ENCODE results near the gene HTR2A. TPM values are rescaled to one million over a fixed set of nuclear protein-coding genes. Genes with fewer than 3 reads are reported as not detected.

The HTR2A gene
- total RNA-seq, 1 donor from 2014 or later, result not detected

DNA sequence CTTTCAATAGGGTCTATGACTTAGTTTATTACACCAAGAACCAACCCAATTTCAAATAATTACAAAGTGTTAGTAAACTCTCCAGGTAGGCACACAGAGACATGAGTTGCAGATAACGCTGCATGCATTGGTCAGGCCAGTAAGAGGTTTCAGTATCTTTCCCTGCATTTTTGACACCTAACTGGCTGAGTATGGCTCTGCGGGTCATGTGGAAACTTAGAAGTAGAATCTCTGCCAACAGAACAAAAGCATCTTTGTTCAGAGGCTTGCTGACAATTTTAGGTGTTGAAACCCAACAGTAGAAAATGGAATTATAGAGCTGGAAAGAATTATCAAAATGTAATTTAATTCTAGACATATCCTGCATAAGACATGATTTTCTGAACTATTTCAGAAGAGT lies 25.3 kb downstream of the HTR2A start:
- no peak for DNase-seq (ENCODE audit: extremely low read depth, low read depth, low spot score)

DNA sequence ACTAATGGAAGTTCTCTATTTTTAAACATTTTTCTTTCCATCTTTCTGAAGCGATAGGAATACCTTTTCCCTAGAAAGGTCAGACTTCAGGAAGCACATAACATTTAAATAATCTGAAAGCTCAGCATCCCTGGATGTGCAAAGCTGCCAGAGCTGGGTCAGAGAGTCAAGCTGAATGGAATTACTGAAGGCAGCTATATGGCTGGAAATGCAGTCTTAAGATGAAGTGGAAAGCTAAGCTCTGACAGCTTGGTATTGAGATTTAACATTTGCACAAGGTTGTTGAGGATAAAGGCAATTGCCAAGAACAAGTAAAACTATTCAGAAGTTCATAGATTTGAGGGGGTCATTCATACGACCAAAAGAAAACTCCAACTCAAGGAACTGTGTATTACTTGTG lies 28.8 kb downstream of the HTR2A start:
- no peak for DNase-seq (ENCODE audit: extremely low read depth, low read depth, low spot score)

DNA sequence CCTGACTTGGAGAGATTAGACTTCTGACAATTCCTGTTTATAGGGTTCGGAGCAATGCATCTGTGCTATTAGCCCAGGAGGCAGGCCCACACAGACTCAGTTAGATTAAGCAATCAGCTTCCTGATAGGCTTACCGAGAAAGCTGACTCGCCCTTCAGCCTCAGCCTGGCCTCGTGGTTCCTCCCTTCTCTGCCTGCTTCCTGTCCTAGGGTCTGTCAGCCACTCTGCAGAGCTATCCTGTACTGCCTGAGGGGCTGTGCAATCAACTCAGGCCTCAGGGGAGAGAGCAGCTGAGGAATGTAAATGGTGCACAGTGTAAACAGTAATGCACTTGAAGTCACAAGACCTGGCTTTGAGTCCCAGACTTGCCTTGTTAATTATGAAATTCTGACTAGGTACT lies 30.7 kb downstream of the HTR2A start:
- DNase-seq (ENCODE audit: extremely low read depth, low read depth, low spot score), result no peak

DNA sequence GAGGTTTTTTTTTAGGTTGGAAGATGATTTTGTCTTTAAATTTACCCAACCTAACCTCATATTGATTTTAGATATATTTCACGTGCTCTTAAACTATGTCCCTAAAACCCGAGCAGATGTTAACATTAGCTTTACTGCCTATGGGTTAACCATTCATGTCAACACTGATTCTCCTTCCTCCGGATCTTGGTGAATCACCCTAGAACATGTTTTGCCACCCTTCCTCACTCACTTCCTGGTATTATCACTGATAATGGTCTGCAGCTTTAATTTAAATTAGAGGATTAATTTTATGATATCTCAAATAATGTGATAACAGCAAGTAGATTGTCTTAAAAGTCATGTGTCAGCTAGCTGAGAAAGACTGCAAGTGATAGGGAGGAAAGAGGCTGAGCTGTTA lies 31.9 kb downstream of the HTR2A start:
- no peak for DNase-seq (ENCODE audit: extremely low read depth, low read depth, low spot score)

DNA sequence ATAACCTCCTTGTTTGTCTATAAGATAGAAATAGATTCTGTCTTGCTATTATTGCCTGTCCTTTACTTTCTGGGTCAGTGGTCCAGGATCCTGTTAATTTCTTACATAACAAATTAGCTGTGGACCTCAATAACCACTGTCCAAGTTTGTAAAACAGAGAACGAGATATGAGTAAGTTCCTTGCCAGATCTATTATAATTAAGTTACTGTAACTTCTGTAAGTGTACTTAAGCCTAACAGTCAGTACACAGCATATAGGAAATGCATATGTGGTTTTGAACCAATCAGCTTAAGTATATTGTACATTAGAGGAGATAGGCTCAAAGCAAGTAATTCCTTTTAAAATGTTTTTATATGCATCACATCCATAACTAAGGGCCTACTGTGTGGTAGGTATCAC lies 34.9 kb downstream of the HTR2A start:
- no peak for DNase-seq (ENCODE audit: extremely low read depth, low read depth, low spot score)

DNA sequence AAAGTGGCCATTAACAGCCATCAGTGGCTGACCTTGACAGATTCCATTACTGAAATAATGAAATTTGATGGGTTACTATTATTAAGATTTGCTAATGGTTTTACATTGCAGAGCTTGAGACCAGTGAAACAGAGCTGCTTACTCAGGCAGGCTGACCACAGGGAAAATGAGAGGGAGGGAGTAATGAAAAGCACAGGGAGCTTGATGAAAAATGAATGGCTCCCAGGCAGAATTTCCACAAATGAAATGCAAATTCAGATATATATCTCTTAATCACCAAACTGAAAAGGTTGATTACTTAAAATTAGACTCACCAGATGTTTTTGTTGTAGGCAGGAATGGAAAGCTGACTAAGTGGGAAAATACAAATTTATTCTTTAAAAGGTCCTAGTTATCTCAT lies 36.1 kb downstream of the HTR2A start:
- DNase-seq (ENCODE audit: extremely low read depth, low read depth, low spot score), result no peak

DNA sequence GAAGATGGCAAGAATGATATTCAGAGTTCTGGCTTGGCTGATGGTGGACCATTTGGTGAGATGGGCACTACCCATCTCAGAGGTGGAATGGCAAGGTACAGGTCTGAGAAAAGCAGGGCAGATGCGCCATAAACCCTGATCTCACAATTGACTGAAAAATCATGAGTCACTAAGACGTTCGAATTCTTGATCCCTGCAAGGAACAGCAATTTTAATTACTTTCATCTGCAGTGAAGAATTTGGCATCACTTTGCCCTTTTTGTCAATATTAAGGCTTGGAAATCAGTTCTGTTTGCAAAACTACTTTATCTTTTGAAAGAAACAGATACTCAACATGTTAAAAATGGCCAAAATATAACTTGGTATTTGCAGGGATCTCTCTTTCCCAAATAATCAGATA lies 38.1 kb downstream of the HTR2A start:
- DNase-seq (ENCODE audit: extremely low read depth, low read depth, low spot score), result no peak

DNA sequence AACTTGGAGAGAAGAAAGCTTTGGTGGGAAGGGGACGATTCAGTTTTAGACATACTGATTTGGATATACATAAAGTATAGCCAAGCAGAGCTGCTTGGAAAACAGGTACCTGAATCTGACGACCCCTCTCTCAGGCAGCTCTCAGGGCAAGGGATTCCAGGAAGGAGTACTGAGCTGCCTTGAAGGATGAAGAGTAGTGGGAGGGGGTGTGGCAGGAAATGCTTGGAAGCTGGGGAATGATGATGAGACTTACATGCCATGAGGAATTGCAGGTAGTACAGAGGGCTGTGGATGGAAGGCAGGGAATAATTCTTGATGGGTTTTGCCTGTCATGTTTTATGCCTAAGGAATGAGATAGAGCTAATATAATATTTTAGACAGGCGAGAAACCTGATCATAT lies 38.7 kb downstream of the HTR2A start:
- no peak for DNase-seq (ENCODE audit: extremely low read depth, low read depth, low spot score)

DNA sequence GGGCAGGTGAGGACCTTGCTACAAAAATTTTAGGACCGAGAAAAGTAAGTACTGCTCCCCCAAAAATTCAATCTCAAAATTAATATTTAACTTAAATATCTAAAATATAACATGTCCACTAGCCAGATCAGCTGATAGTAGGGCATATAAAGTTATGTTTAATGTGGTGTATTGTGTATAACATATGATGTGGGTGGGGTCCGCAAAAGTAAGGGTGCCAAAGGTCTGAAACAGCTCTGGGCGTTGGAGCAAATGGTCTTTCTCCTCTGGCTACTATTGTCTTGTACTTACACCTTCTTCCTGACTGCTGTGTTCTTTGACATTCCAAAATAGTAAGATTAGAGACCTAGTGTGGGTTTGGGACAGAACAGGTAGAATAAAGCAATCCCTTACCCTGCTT lies 41.2 kb downstream of the HTR2A start:
- no peak for DNase-seq (ENCODE audit: extremely low read depth, low read depth, low spot score)

DNA sequence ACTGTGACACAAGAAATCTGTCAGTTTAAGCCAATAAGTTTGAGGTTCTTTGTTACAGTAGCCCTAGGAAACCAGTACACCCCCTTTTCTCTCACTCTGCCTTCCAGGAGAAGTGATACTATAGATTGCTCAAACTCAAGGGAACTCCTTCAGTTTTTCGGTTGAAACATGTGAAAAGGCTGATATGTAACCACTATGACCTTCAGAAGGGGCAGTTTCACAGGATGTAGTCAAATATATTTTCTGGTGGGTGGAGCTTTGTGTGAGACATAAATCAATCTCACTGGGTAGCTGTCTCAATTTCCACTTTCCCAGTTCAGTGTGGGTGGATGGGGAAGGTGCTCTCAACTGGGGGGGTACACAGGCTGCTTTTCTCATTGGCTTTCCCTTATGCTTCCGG lies 41.7 kb downstream of the HTR2A start:
- DNase-seq (ENCODE audit: extremely low read depth, low read depth, low spot score), result no peak

DNA sequence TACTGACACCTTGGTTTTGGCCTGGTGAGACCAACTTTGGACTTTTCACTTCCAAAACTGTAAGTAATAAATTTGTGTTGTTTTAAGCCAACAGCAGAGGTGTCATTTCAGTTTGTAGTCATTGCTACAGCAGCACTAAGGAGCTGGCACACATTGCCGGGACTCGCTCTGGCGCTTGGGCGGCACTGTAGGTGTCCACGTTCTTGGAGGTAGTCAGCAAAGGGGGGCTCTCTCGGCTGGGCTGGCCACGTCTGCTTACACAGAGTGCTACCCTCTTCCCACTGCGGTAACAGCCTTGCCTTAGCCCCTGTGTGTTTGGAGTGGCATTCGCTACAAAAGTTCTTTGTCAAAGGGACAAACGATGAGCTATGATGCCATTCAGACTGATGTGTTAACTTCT lies 44.7 kb downstream of the HTR2A start:
- DNase-seq (ENCODE audit: extremely low read depth, low read depth, low spot score), result no peak

DNA sequence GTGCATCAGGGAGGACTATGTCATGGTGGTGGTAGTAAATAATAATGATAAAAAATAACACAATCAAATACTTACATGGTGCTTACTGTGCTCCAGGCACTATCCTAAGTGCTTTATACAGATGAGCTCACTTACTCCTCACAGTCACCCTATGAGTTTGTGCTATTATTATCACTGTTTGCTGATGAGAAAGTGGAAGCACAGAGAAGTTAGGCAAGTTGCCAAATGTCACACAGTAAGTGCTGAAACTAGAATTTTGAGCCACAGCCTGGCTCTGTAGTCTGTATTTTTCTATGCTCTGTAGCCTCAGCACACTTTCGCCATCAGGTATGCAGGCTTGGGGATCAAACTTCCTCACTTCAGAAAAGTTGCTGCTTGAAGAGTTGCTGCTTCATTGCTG lies 46.6 kb downstream of the HTR2A start:
- no peak for DNase-seq (ENCODE audit: extremely low read depth, low read depth, low spot score)

DNA sequence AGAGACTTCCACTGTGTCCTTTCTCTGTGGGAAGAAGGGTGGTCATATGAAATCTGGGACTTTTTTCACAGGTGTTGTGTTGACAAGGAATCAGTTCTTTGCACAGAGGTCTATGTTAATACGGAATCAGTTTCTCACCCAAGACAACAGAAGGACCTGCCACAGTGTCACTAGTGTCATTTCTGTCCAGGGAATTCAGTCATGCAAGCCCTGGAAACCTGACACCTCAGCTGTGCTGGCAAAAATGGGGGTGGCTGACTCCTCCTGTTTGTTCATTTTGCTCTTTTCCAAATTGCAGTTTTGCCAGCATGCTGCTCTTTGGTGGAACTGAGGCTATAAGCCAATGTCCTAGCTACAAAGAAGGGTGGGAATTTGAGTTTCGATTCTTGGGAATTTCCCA lies 50.1 kb downstream of the HTR2A start:
- no peak for DNase-seq (ENCODE audit: extremely low read depth, low read depth, low spot score)

DNA sequence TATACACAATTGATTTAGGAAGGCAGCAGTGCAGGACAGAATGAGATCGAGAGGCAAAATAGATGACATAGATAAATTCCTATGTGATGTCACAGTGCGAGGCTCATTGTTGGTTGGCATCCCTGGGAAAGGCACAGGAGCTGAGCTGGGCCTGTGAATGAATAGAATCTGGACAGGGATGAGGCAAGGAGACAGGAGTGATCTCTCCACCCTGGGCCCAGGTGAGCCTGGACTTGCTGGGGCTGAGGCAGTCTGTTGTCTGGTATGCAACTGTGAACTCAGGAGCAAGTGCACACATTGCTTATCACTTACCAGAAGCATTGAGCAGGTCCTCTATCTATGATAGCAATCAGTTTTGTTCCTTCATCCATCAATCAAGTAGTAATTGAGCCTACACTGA lies 51.7 kb downstream of the HTR2A start:
- no peak for DNase-seq (ENCODE audit: extremely low read depth, low read depth, low spot score)

DNA sequence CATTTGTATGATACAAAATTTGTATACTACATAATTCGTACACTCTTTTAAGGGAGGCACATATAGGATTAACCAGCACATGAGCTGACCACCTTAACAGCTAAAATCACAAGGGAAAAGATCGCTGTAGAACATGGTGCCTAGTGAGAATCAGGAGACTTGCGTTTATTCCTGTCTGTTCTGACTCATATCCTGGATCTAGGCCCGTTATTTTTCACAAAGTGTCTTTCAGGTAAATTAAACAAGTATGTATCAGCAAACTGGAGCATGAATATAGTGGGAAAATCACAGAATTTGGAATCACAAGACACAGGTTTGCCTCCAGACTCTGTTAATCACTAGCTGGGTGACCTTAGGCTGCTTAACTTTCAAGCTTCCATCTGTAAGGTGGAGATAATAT lies 52.4 kb downstream of the HTR2A start:
- DNase-seq (ENCODE audit: extremely low read depth, low read depth, low spot score), result no peak

DNA sequence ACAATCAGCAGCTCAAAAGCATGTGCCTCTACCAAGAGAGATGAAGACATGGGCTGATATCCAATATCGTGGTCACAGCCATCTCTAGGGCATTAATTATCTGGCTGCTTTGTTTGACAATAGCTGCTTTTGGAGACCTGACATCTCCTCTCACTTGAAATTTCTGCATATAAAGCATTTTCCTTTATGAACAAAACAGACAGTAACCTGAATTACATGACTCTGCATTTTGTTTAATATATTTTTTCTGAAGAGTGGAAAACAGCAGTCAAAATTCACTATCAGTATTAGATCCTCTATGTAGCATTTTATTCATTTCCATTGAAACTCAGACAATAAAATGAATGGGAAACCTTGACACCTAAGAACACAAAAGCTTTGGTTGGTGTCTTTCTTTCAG lies 57.5 kb downstream of the HTR2A start:
- DNase-seq (ENCODE audit: extremely low read depth, low read depth, low spot score), result no peak

DNA sequence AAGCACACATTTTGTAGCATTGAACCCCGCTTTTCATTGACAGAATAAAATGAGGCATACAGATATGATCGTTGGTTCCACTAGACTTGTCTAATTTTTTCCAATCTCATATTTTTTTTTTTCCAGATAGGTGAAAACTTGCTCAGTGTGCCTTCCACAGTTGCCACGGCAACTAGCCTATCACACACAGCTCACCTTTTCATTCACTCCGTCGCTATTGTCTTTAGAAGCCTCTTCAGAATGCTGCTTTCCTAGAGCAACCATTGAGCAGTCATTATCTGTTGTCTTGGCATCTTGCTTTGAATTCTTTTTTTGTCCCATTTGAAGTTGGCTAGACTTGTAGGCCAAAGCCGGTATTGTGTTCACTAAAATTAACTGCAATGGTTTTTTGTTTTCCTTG lies 62.2 kb downstream of the HTR2A start:
- DNase-seq (ENCODE audit: extremely low read depth, low read depth, low spot score), result no peak

DNA sequence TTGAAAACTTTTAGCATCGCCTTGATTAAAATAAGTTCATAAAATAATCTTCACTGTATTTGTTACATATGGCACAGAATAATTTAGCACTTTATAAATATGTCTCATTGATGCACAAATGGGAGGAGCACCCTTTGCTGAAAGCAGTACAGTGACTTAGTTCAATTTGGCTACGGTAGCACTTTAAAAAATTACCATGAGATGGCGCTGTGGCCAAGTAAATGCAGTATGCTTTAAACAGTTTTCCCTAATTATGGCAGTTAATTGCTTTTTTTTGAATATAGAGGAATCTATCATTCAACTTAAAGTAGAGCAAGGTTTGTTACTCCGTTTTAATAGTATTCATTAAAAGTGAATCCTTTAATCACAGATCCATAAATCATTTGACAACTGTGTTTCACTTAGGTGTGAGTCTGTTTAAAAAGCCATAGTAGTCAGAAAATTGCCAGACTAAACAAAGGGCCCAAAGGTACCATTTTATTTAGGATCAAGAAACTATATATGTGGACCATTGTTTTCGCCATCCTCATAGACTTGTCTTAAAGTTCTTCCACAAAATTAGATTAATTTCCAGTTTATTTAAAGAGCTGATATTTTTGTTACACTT lies 65.2 kb downstream of the HTR2A start:
- DNase-seq (ENCODE audit: extremely low read depth, low read depth, low spot score), result peak; percentile 29

DNA sequence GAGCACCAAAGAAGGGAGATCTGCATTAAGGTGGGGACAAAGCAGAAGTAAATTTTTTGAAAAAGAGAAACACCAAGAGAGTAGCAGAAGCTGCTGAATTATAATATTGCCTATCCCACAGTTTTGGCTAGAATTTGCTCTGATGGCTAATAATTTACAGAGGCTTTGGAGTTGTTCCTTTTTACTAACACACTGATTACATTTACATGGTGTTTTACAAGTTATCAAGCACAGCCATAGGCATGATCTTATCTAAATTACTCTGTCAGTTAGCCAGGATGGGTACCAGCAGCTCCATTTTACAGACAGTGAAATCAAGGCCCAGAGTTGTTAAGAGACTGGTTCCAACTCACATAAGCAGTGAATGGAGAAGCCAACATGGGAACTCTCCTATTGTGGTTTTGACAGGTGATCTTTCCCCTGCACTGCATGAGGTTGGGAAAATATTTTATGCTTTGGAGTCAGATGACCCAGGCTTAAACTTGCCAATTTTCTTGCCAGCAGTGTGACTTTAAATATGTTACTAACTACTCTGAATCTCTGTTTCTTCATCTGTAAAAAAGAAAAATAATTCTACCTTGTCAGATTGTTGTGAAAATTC lies 66.3 kb downstream of the HTR2A start:
- no peak for DNase-seq (ENCODE audit: extremely low read depth, low read depth, low spot score)

DNA sequence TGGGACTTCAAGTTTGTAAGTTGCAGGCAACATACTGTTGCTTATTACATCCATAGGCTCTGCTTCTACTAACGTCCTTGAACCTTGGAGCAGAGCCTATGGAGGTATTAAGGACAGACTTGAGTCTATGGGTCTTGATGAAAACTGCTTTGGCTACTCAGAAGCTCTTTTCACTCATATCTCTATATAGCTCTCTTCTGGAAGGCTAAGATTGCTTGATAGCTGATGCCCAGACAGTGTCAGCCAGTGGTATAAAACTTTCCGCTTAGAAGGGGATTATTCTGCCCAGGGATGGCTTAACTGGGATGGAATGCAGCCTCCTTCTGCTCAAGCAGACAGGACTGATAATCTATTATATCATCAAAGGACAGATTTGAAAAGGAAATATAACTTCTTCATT lies 74.3 kb downstream of the HTR2A start:
- DNase-seq (ENCODE audit: extremely low read depth, low read depth, low spot score), result no peak

DNA sequence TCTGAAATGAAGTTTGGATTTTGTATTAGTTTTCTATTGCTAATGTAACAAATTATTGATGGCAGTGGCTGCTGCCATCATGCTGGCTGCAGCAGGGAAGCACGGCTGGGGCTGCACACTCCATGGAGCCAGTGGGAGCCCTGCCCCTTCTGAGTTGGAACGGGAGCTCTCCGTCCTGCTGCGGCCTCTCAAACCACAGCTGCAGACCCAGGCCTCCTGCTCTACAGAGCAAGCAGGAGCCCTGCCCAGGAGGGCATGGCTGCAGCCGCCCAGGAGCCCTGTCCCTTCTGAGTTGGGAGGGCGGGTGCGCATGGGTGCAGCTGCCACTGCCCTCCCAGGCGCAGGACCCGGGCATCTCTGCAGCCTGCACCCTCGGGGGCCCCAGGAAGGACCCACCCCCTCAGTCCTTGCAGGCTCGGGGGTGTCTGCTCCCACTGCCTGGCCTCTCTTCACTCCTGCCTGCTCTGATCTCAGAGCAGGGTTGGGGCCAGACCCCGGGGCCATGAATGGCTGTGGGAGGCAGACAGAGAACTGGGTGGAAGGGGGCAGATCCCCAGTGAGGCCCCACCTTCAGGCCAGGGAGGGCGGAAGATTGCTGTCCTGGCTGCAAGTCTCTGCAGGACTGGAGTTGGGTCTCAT lies 78.9 kb downstream of the HTR2A start:
- DNase-seq (ENCODE audit: extremely low read depth, low read depth, low spot score), result no peak

DNA sequence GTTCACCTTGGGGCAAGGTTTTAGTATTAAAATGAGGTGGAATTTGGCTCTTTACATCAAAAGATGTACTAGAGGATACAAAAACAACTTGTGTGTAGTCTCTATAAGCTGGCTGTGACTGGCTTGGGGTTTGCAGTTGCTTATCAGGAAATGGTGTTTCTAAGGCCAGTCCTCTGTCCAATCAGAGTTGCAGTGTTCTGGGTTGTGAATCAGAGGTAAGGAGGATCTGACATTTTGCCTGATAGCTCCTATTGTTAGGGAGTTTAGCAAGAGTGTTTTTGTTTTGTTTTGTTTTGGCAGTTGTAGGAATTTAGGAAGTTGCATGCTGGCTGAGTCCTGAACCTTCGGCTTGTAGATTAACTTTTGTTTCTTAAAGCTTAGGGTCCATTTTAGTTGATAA lies 79.8 kb downstream of the HTR2A start:
- no peak for DNase-seq (ENCODE audit: extremely low read depth, low read depth, low spot score)

DNA sequence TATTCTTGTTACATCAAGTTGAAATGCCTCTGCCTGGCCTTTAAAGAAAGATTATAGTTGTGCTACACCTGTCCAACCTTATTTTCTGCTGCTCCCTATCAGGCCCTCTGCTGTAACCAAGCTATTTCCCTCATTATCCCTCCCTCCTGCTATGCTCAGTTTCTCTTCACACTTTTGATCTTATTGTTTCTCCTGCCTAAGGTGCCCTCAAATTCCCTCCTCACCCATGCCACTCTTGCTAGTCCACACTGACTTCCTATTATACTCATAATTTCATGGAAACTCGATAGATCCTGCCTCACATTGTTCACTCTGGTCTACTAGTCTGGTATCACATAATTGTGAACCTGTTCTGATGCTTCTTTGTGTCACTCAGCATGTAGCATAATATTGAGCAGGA lies 80.5 kb downstream of the HTR2A start:
- DNase-seq (ENCODE audit: extremely low read depth, low read depth, low spot score), result no peak

Data from glomerular endothelial cell (primary cell).